ENCODE results near the gene B4GALT2. TPM values are rescaled to one million over a fixed set of nuclear protein-coding genes. Genes with fewer than 3 reads are reported as not detected.

B4GALT2 gene
- total and polyA plus RNA-seq, 9 of the 15 experiments (the other 6 are each of a cell fraction or from before 2014, with no cell fraction given): 1.3 to 86.8 (median 43.8) TPM

DNA sequence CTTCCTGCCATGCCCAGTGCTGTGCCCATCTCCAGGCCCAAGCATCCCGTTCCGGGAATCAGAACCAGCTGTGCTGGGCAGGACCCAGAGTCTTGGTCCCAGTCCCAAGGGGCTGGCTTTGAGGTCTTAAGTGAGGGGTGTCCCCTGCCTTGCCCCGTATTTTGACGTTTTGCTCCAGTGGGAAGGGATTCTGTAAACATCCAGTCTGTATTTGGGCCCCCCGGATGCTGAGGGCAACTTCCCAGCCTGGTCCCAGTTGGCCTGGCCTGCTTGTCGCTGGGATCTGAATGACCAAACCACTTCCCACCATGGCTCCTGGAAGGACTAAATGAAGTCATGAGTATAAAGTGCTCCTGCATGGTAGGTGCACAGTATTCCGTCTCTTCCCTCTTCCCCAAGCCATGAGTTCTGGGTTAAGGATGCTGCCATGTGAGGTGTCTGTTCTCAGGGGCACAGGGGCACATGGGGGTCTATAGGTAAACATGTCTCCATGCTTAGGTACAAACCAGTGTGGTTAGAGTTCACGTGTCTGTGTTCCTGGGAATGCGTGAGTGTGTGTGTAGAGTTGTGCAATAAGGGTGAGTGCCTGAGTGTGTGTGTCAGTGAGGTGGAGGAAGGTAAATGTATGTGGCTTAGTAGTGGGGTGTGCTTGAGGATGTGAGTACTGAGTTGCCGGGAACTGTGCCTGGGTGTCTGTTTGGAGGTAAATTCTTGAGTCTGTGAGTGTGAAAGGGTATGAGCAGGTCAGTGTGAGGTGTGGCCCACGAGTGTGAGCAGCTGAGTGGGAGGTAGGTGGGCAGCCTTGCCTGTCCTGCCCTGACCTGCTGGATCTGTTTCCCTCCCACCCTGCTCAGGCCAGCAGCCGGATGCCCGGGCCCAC, 1.5 kb downstream of the B4GALT2 start (continued):
- TF ChIP-seq, protein P1, sequence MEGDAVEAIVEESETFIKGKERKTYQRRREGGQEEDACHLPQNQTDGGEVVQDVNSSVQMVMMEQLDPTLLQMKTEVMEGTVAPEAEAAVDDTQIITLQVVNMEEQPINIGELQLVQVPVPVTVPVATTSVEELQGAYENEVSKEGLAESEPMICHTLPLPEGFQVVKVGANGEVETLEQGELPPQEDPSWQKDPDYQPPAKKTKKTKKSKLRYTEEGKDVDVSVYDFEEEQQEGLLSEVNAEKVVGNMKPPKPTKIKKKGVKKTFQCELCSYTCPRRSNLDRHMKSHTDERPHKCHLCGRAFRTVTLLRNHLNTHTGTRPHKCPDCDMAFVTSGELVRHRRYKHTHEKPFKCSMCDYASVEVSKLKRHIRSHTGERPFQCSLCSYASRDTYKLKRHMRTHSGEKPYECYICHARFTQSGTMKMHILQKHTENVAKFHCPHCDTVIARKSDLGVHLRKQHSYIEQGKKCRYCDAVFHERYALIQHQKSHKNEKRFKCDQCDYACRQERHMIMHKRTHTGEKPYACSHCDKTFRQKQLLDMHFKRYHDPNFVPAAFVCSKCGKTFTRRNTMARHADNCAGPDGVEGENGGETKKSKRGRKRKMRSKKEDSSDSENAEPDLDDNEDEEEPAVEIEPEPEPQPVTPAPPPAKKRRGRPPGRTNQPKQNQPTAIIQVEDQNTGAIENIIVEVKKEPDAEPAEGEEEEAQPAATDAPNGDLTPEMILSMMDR (IDR thresholded peaks at IDR 0.05 in 2 of 3, conservative IDR thresholded peaks at IDR 0.05 in 1 of 3; ENCODE audit: insufficient read depth in 2 of 3, low read depth in 1 of 3, low read length in 3 of 3): no peak
- TF ChIP-seq ILF3 (IDR thresholded peaks at IDR 0.05; ENCODE audit: borderline replicate concordance) (no peak), PCBP2 (IDR thresholded peaks at IDR 0.05; ENCODE audit: low read depth, low read length, poor library complexity, severe bottlenecking) (no peak), ZBTB2 (IDR thresholded peaks at IDR 0.05) (peak; percentile 45; the same call in 1 of the 2 replicates), PTRF (tag; IDR thresholded peaks at IDR 0.05) (no peak), FOSL1 (tag; conservative IDR thresholded peaks at IDR 0.05) (no peak), HDAC1 (IDR thresholded peaks at IDR 0.05) (peak in 1 of 2 experiments; percentile 29; a peak in 1 of 4 replicates), SFPQ (IDR thresholded peaks at IDR 0.05; ENCODE audit: low read depth, low read length) (no peak), CREB5 (CRISPR knock-in tag; IDR thresholded peaks at IDR 0.05) (no peak), ZNF518B (CRISPR knock-in tag; IDR thresholded peaks at IDR 0.05) (no peak), CREB1 (IDR thresholded peaks at IDR 0.05) (no peak), CREB1 (CRISPR knock-in tag; IDR thresholded peaks at IDR 0.05) (no peak), CEBPG (CRISPR knock-in tag; IDR thresholded peaks at IDR 0.05) (peak; percentile 69), CEBPG (tag; conservative IDR thresholded peaks at IDR 0.05 in 1 of 2, IDR thresholded peaks at IDR 0.05 in 1 of 2) (peak; percentile 52 to 66; a peak in 3 of 4 replicates), TSC22D4 (tag; IDR thresholded peaks at IDR 0.05) (no peak)

Data from K562 (cell line).